GM15510 (cell line): ENCODE results near the gene IL1R1.

Experiments
- POLR2A ChIP-seq: IDR thresholded peaks from 3 replicates; pipeline ENCODE4 v1.6.1; 2011; ENCODE audit warnings: borderline replicate concordance; ENCODE audit not compliant: insufficient read length; ENCODE audit errors: extremely low read depth

Gene IL1R1

GRCh38 chr2:102191501-102191900 is 49.0 kb downstream of the IL1R1 start:
- TF ChIP-seq POLR2A, result no peak

- TF ChIP-seq POLR2A, result no peak
Measured at GRCh38 chr2:102193074-102193473, 50.5 kb downstream of the IL1R1 start.

GRCh38 chr2:102194609-102195268 is 52.2 kb downstream of the IL1R1 start:
- no peak for TF ChIP-seq POLR2A

GRCh38 chr2:102197389-102198137 is 55.0 kb downstream of the IL1R1 start:
- TF ChIP-seq POLR2A, result no peak

- TF ChIP-seq POLR2A, result no peak
Measured at GRCh38 chr2:102200539-102200938, 58.0 kb downstream of the IL1R1 start.

GRCh38 chr2:102204638-102205037 is 62.1 kb downstream of the IL1R1 start:
- no peak for TF ChIP-seq POLR2A

- TF ChIP-seq POLR2A, result no peak
Measured at GRCh38 chr2:102206666-102207341, 64.3 kb downstream of the IL1R1 start.

GRCh38 chr2:102208774-102209173 is 66.2 kb downstream of the IL1R1 start:
- no peak for TF ChIP-seq POLR2A

GRCh38 chr2:102209474-102209873 is 66.9 kb downstream of the IL1R1 start:
- no peak for TF ChIP-seq POLR2A

GRCh38 chr2:102217032-102217431 is 74.5 kb downstream of the IL1R1 start:
- no peak for TF ChIP-seq POLR2A

GRCh38 chr2:102224824-102225739 is 82.5 kb downstream of the IL1R1 start:
- no peak for TF ChIP-seq POLR2A

- no peak for TF ChIP-seq POLR2A
Measured at GRCh38 chr2:102226171-102226570, 83.6 kb downstream of the IL1R1 start.

- no peak for TF ChIP-seq POLR2A
Measured at GRCh38 chr2:102226612-102227391, 84.3 kb downstream of the IL1R1 start.
